ENCODE data around the gene RASEF. TPM values are rescaled to one million over a fixed set of nuclear protein-coding genes. Genes with fewer than 3 reads are reported as not detected.

Gene RASEF
- total RNA-seq, 1 donor from 2014 or later: 0.05 TPM

DNA sequence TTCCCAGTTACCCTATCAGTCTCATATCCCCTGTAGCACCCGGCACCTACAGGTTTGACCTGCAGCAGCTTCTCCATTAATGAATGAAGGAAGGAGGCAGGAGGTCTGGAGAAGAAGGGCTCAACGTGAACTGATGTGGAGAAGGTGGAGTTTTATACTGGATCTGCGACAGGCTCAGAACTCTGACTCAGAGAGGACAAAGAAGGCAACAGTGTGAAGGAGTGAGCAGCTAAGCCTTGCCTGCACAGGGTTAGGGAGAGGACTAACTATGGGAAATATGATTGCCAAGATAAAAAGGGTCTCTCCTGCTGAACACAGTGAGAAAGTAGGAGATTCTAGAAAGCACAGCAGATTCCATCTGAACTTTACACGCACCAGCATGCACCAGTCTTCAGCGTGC, 23.6 kb downstream of the RASEF start:
- intact Hi-C loops (cut with micrococcal nuclease): no loop called here
- Histone ChIP-seq H3K4me1 (peaks cover 5% of the 10 kb centered on the region), H3K36me3 (no peaks in the 10 kb centered on the region), H3K27me3 (ENCODE audit: low read depth) (no peaks in the 10 kb centered on the region), H3K4me3 (no peak overlapping the region), H3K27ac (replicated peaks) (no peak overlapping the region), H3K9me3 (replicated peaks) (no peaks in the 10 kb centered on the region)
- TF ChIP-seq, protein P1, sequence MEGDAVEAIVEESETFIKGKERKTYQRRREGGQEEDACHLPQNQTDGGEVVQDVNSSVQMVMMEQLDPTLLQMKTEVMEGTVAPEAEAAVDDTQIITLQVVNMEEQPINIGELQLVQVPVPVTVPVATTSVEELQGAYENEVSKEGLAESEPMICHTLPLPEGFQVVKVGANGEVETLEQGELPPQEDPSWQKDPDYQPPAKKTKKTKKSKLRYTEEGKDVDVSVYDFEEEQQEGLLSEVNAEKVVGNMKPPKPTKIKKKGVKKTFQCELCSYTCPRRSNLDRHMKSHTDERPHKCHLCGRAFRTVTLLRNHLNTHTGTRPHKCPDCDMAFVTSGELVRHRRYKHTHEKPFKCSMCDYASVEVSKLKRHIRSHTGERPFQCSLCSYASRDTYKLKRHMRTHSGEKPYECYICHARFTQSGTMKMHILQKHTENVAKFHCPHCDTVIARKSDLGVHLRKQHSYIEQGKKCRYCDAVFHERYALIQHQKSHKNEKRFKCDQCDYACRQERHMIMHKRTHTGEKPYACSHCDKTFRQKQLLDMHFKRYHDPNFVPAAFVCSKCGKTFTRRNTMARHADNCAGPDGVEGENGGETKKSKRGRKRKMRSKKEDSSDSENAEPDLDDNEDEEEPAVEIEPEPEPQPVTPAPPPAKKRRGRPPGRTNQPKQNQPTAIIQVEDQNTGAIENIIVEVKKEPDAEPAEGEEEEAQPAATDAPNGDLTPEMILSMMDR (IDR thresholded peaks at IDR 0.05; ENCODE audit: borderline replicate concordance): no peak
- DNase-seq: no peak

DNA sequence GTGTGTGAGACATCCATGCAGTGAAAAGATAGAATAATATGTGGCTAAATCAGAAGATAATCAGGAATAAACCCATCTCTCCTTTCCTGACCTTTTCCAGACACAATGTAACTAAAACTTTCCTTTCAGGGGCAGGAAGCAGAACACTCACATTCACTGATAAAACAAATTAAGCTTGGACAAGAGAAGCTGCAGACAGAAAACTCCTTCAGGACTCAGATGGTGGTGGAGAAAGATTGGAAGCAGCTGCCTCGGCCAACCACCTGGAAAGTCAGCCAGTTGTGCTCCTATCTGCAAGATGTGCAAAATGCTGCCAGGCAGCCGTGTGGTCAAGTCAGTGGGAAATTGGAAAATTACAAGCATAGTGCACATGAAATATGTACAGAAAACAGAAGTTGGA, 26.9 kb downstream of the RASEF start:
- DNase-seq: no peak
- TF ChIP-seq, protein P1 (IDR thresholded peaks at IDR 0.05; ENCODE audit: borderline replicate concordance): no peak
- no peaks in the 10 kb centered on the region for H3K9me3 ChIP-seq (replicated peaks)
- H3K4me3 ChIP-seq: no peak overlapping the region
- no peak overlapping the region for H3K27ac ChIP-seq (replicated peaks)
- intact Hi-C loops (cut with micrococcal nuclease): no loop called here
- H3K27me3 ChIP-seq (ENCODE audit: low read depth): no peaks in the 10 kb centered on the region
- no peaks in the 10 kb centered on the region for H3K4me1 ChIP-seq
- H3K36me3 ChIP-seq: no peaks in the 10 kb centered on the region

DNA sequence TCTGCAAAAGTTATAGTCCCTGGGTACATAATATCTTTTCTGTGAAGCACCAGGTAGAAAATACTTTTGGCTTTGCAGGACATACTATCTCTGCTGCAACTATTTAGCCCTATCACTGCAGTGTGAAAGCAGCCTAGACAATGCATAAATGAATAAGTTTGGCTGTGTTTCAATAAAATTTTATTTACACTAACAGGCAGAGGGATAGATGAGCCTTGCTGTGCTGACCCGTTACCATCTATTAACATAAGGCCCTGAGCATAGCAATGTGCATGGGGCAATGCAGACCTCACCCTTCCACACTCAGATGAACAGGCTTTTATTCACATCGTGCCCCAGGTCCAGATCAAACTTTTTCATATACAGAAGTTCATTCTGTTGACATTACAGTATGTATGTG, 27.8 kb downstream of the RASEF start:
- Histone ChIP-seq H3K4me3 (no peak overlapping the region), H3K4me1 (no peaks in the 10 kb centered on the region), H3K36me3 (no peaks in the 10 kb centered on the region), H3K27me3 (ENCODE audit: low read depth) (no peaks in the 10 kb centered on the region), H3K27ac (replicated peaks) (no peak overlapping the region), H3K9me3 (replicated peaks) (no peaks in the 10 kb centered on the region)
- intact Hi-C loops (cut with micrococcal nuclease): no loop called here
- no peak for DNase-seq
- TF ChIP-seq, protein P1 (IDR thresholded peaks at IDR 0.05; ENCODE audit: borderline replicate concordance): no peak

DNA sequence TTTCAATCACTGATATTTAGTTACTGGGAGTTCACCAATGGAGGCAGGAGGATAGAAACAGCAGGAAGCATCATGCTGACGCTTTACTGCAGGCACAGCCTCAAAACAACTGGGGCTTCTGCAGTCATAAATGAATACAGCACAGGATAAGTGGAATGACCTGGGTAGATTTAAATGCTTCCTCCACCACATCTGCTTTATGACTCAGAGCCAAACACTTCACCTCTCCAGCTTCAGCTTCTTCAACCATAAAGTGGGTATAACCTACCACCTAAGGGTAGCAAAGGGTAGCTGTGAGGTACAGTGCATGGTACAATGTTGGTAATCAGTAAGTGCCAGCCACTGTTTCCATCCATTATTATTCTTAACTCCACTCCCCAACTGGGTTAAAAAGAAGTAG, 28.4 kb downstream of the RASEF start:
- no peaks in the 10 kb centered on the region for H3K36me3 ChIP-seq
- no peaks in the 10 kb centered on the region for H3K4me1 ChIP-seq
- intact Hi-C loops (cut with micrococcal nuclease): no loop called here
- TF ChIP-seq, protein P1 (IDR thresholded peaks at IDR 0.05; ENCODE audit: borderline replicate concordance): no peak
- no peak overlapping the region for H3K27ac ChIP-seq (replicated peaks)
- H3K9me3 ChIP-seq (replicated peaks): no peaks in the 10 kb centered on the region
- H3K27me3 ChIP-seq (ENCODE audit: low read depth): no peaks in the 10 kb centered on the region
- no peak for DNase-seq
- H3K4me3 ChIP-seq: no peak overlapping the region

DNA sequence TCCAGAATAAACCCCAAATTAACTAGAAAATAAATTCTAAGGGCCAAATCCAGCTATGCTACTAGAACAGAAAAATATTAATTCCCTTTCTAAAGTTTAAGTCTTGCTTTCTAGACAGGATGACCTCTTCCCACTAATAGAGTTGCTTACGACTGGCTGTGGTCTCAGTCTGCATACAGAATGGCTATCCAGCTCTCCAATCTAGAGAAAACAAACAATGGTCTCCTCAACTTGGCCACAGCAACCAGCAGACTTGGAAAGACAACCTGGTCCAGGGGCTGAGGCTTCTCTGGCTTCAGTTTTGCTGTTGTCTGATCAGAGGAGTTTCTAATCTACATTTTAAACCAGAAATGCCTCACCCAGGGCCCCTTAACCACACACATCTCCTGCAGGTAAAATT, 28.9 kb downstream of the RASEF start:
- H3K36me3 ChIP-seq: no peaks in the 10 kb centered on the region
- H3K9me3 ChIP-seq (replicated peaks): no peaks in the 10 kb centered on the region
- no peaks in the 10 kb centered on the region for H3K4me1 ChIP-seq
- no peak for DNase-seq
- TF ChIP-seq, protein P1 (IDR thresholded peaks at IDR 0.05; ENCODE audit: borderline replicate concordance): no peak
- no peak overlapping the region for H3K27ac ChIP-seq (replicated peaks)
- intact Hi-C loops (cut with micrococcal nuclease): no loop called here
- H3K27me3 ChIP-seq (ENCODE audit: low read depth): no peaks in the 10 kb centered on the region
- H3K4me3 ChIP-seq: no peak overlapping the region

Data from left ventricle myocardium inferior (tissue), 1 donor.